G401 (cell line): Measurements from ENCODE around the gene CCNK. TPM values are rescaled to one million over a fixed set of nuclear protein-coding genes. Genes with fewer than 3 reads are reported as not detected.

ENCODE experiments used
- DNase-seq: peaks from one replicate; pipeline ENCODE4 v3.0.0-alpha.2; 2015; ENCODE audit warnings: low spot score
- in situ Hi-C: cut with HindIII; loops from 2 replicates; pipeline ENCODE4 v1.10.0; 2016; ENCODE audit warnings: low sequenced_read_pairs, mixed read lengths
- total RNA-seq: library from RNA; depleted of rRNA; stranded (reverse); fragments of >200 nt; shearing (Covaris generic); gene quantifications from 2 replicates; pipeline ENCODE4 v1.2.3, GENCODE V29; 2014

Gene CCNK
- total RNA-seq, 1 experiment from 2014 or later: 16.7 TPM

DNA sequence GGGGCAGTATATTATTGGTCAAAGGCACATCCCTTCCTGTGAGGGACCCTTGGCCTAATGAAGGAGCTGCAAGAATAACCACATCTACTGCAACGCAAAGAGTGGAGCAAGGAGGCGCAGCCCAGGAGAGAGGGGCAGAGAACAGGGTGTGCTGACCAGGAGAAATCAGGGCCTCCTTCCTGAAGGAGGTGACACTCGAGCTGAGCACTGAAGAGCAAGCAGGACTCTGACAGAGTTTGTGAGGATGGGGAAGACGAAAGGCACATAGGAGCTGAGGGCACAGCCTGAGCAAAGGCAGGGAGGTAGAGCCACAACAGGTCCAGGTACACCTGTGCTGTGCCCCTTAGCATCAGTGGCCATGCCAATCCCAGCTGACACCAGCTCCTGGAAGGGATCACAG lies 62.2 kb downstream of the CCNK start:
- in situ Hi-C loops: no loop called here
- DNase-seq: no peak

GRCh38 chr14:99543985-99544384 lies 62.8 kb downstream of the CCNK start:
- in situ Hi-C loops: no loop called here
- no peak for DNase-seq

GRCh38 chr14:99544991-99545390 lies 63.8 kb downstream of the CCNK start:
- in situ Hi-C loops: no loop called here
- no peak for DNase-seq

- DNase-seq: no peak
- in situ Hi-C loops: no loop called here
Observed at GRCh38 chr14:99545586-99545985, 64.4 kb downstream of the CCNK start.

DNA sequence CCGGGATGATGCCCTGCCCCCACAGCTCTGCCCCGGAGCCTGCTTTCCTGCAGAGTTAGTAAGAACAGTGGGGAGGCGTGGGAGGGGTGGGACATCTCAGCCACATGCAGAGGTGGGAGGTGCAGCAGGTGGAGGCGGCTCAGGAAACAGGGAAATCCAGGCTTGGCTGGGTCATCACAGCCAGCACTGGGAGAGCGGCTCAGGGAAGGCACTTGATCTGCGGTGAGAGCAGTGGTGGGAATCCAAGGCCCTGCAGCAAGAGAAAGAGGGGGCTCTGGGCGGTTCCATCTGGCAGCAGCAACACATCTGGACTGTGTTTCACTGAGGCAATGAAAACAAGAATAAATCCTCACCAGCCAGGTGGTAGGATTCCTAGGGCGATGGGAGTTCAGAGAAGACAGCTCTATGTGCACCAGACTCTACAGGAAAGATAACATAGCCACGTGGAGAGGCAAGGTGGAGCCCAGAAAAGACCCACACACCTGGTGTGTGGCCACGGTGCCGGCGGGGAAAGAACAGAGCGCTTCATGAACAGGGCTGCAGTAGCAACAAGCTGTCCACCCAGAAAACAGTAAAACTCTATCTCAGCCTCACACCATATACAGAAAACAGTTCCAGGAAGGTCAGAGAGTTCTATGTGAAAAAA lies 65.1 kb downstream of the CCNK start:
- in situ Hi-C loops: no loop called here
- no peak for DNase-seq

GRCh38 chr14:99548255-99548654 lies 67.0 kb downstream of the CCNK start:
- in situ Hi-C loops: no loop called here
- DNase-seq: peak; percentile 78

- in situ Hi-C loops: no loop called here
- DNase-seq: peak; percentile 73
Observed at GRCh38 chr14:99548871-99549515, 67.8 kb downstream of the CCNK start.

GRCh38 chr14:99549684-99550083 lies 68.5 kb downstream of the CCNK start:
- DNase-seq: no peak
- in situ Hi-C loops: no loop called here

DNA sequence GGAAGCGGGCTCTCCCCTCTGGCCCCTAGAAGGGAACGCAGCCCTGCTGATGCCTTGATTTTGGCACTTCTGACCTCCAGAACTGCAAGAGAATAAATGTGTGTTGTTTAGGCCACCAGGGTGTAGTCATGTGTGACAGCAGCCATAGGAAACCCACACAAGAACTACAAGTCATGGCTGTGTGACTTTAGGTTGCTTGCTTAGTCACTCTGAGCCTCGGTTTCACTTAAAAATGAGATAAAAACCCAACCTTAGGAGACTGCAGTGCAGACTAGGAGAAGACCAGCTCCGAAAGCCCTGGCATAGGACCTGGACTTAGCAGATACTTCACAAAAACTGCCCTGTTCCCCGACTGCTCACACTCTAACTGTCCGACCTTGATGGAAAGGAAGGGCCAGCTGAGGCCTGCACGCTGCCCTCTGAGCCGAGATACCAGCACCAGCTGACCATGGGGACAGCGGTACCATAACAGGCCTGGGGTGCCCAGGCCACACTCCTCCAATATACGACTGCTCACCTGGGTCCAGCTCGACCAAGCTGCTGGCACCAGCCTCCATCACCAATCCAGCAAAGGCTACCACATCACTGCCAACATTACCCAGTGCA lies 69.3 kb downstream of the CCNK start:
- DNase-seq: no peak
- in situ Hi-C loops: no loop called here

GRCh38 chr14:99551034-99551922 lies 70.1 kb downstream of the CCNK start:
- DNase-seq: no peak
- in situ Hi-C loops: no loop called here

DNA sequence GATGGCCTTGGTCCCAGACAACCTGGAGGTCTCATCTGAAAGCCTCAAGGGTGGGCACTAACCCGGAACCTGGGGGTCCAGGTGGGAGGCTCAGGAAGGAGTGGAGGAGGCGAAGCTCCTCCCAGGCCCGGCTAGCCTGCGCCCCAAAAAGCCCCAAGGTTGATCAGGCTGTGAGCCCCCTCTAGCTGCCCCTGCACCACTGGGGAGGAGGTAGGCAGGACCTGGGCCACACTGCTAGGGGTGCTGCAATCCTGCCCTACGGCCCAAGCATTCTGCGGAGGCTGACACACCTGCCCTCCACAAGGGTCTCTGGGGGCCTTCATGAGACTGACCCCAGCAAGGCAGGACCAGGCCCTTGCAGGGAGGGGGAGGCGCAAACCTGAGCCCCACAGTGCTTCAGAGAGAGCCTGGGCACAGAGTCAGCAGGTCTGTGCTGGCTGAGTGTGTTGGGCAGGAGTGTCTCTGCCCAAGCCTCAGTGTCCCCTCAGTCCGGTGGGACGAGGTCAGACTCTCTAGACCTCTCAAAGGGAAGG lies 70.9 kb downstream of the CCNK start:
- no peak for DNase-seq
- in situ Hi-C loops: no loop called here

DNA sequence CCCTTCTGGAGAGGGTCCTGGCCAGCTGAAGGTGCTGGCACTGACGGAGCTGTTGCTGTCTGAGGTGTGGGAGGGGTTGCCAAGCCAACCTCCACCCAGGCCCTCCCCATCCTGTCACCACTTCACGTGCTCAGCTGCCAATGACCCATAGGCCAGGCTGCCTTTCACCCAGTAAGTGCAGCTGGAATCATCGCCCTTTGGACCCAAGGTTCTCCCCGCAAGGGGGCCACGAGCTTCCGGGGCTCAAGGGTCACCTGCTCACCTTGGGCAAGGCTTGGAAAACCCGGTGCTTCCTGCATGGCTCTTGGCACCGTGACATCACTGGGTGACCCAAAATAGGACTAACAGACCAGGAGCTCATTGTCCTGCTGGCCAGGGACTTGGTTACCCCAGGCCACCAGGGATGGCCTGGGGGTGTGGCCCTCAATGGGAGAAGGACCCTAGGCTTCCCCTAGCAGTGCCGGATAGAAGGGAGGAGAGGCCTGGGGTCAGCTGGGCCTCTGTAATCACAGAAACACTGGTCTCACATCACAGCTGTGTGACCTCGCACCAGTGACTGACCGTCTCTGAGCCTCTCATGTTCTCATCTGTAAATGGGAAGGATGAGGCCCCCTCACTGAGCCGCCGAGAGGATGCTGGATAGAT lies 71.5 kb downstream of the CCNK start:
- DNase-seq: no peak
- in situ Hi-C loops: no loop called here

GRCh38 chr14:99554184-99554583 lies 73.0 kb downstream of the CCNK start:
- no peak for DNase-seq
- in situ Hi-C loops: no loop called here

- no peak for DNase-seq
- in situ Hi-C loops: no loop called here
Observed at GRCh38 chr14:99554757-99555531, 73.7 kb downstream of the CCNK start.

DNA sequence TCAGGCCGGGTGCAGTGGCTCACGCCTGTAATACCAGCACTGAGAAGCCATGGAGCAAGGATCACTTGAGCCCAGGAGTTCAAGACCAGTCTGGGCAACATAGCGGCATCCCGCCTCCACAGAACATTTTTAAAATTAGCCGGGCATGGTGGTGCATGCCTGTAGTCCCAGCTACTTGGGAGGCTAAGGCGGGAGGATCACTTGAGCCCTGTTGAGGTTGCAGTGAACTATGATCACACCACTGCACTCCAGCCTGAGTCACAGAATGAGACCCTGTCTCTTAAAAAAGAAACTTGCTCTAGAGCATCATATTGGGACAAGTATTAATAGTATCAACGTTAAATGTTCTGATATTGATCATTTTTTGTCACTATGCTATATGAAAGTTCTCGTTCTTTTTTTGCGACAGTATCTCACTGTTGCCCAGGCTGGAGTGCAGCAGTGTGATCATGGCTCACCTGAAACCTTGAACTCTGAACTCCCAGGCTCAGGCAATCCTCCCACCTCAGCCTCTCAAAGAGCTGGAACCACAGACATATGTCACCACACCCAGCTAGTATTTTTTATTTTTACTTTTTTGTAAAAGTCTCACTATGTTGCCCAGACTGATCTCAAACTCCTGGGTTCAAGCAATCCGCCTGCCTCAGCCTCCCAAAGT lies 75.1 kb downstream of the CCNK start:
- no peak for DNase-seq
- in situ Hi-C loops: no loop called here

DNA sequence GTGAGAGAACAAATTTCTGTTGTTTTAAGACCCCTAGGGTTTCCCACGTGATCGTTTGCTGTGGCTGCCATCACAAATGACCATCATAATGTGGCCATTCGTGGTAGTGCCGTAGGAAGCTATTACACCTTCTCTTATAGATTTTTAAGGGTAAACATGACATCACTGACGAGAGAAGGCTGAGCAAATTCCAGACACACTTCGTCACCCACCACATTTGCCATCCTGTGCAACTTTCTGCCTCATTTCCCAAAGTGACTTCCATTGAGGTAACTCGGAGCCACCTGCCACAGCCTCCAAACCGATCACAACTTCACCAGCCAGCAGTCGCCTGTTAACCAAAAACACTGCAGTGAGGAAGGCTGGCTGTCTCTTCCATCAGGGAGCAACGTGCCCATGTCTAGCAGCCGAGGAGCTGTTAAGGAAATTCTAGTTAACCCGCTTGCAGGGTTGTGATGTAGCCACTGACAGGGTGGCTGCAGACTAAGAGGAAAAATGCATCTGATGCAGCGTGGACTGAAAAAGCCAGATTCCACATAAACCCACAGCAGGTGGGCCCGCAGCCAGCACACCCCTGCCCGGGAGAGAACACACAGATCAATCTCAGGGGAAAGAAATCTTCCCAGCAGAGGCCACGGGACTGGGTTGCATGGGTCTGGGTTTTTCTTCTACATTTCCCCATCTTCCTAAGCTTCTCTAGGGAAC lies 78.2 kb downstream of the CCNK start:
- peak; percentile 32 for DNase-seq
- in situ Hi-C loops: no loop called here

DNA sequence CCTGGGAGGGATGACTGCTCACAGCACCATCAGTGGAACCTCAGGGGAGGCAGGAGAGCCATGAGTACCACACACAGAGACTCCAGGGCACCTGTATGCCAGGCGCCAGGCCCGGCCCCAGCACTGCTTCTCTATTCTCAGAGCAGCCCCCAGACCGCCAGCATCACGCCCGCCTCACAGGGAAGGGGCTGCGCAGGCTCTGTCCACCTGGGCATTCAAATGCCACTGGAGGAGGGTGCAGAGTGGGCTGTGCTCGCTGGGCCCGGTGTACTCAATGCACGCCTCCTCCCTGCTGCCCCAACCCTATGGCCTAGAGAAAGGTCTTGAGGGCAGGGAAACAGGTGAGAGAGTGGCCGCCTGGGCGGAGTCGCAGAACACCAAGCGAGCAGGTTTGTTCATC lies 79.2 kb downstream of the CCNK start:
- no peak for DNase-seq
- in situ Hi-C loops: no loop called here
